Keratinocyte (primary cell): ENCODE data around the gene EPHB4. TPM values are rescaled to one million over a fixed set of nuclear protein-coding genes. Genes with fewer than 3 reads are reported as not detected.

Experiments used
- DNase-seq: peaks from one replicate; pipeline ENCODE4 v3.0.0-alpha.2; 2011; ENCODE audit warnings: low read depth, missing footprints, low spot score
- FAIRE-seq: peaks from 2 replicates; lab custom pipeline; 2011; peaks lifted over from hg19 to GRCh38; lab: Jason Lieb, UNC
- H2AFZ ChIP-seq: 2 replicates; pipeline ENCODE4 v1.6.0; 2012; ENCODE audit warnings: low read length, control low read depth, inconsistent platforms; ENCODE audit not compliant: control insufficient read depth
- H3K27ac ChIP-seq: 2 replicates; pipeline ENCODE4 v1.5.1; 2011; ENCODE audit warnings: low read length; ENCODE audit not compliant: control insufficient read depth, insufficient read depth
- H3K27me3 ChIP-seq: 3 replicates; pipeline ENCODE4 v1.6.0; 2011; ENCODE audit warnings: low read length; ENCODE audit not compliant: control insufficient read depth, insufficient read depth; ENCODE audit errors: extremely low read depth
- H3K36me3 ChIP-seq, 2 experiments: 2 replicates in 1 of 2; 3 replicates in 1 of 2; pipeline ENCODE4 v1.5.1; 2011; ENCODE audit warnings: low read length in 2 of 2, mild to moderate bottlenecking in 1 of 2; ENCODE audit not compliant: control insufficient read depth in 2 of 2, insufficient read depth in 2 of 2; ENCODE audit errors: extremely low read depth in 1 of 2
- H3K4me1 ChIP-seq: 3 replicates; pipeline ENCODE4 v1.5.1; 2011; ENCODE audit warnings: low read length; ENCODE audit not compliant: control insufficient read depth, insufficient read depth; ENCODE audit errors: extremely low read depth
- H3K4me2 ChIP-seq: 3 replicates; pipeline ENCODE4 v1.6.0; 2011; ENCODE audit warnings: low read depth, low read length; ENCODE audit not compliant: control insufficient read depth, insufficient read depth; ENCODE audit errors: extremely low read depth
- H3K4me3 ChIP-seq, 3 experiments: fragments of 200-600 bp in 1 of 3; sonication (generic) in 1 of 3; 2 replicates in 2 of 3; 3 replicates in 1 of 3; pipeline ENCODE4 v1.5.1; 2011 to 2016; ENCODE audit warnings: low read length in 3 of 3, mild to moderate bottlenecking in 3 of 3, control low read depth in 2 of 3, inconsistent platforms in 1 of 3, low read depth in 1 of 3, mixed read lengths in 1 of 3, mixed run types in 1 of 3, moderate library complexity in 1 of 3; ENCODE audit not compliant: control insufficient read depth in 2 of 3, insufficient read depth in 2 of 3; ENCODE audit errors: extremely low read depth in 1 of 3
- H3K79me2 ChIP-seq: 2 replicates; pipeline ENCODE4 v1.6.0; 2012; ENCODE audit warnings: low read length; ENCODE audit not compliant: control insufficient read depth, insufficient read depth
- H3K9ac ChIP-seq: 3 replicates; pipeline ENCODE4 v1.6.0; 2011; ENCODE audit warnings: low read length; ENCODE audit not compliant: control insufficient read depth, insufficient read depth; ENCODE audit errors: extremely low read depth
- H3K9me1 ChIP-seq: 3 replicates; pipeline ENCODE4 v1.6.0; 2011; ENCODE audit warnings: low read length; ENCODE audit not compliant: control insufficient read depth, insufficient read depth; ENCODE audit errors: extremely low read depth
- H3K9me3 ChIP-seq: 2 replicates; pipeline ENCODE4 v1.5.1; 2012; ENCODE audit warnings: low read depth, low read length; ENCODE audit not compliant: control insufficient read depth
- H4K20me1 ChIP-seq: 3 replicates; pipeline ENCODE4 v1.6.0; 2011; ENCODE audit warnings: low read length; ENCODE audit not compliant: control insufficient read depth, insufficient read depth; ENCODE audit errors: extremely low read depth
- EZH2 ChIP-seq: IDR thresholded peaks from one replicate; pipeline ENCODE4 v1.6.1; 2012; ENCODE audit warnings: inconsistent platforms, mild to moderate bottlenecking, low read length, moderate library complexity
- dilution Hi-C: fragments of 300-500 bp; cut with MboI; formaldehyde crosslinking; loops from one replicate; pipeline ENCODE4 v1.7.0; 2020; ENCODE audit warnings: low sequenced_read_pairs; ENCODE audit not compliant: extremely low pct_ligation_motif_present
- polyA plus RNA-seq, 5 experiments: library from polyadenylated mRNA; depleted of rRNA in 3 of 5; stranded (reverse) in 3 of 5; stranded (forward) in 1 of 5; unstranded in 1 of 5; fragments of >200 nt; gene quantifications; 1 replicate in 1 of 5; 2 replicates in 3 of 5; 3 replicates in 1 of 5; pipeline versions ENCODE4 v1.2.1 to v1.2.3, GENCODE V29; 2011 to 2012; ENCODE audit warnings: missing spikeins in 2 of 5, low read depth in 1 of 5, low replicate concordance in 1 of 5
- TF ChIP-seq, protein P1 (sequence below), 3 experiments: IDR thresholded peaks in 1 of 3; conservative IDR thresholded peaks in 1 of 3; optimal IDR thresholded peaks in 1 of 3; 2 replicates in 2 of 3; 3 replicates in 1 of 3; pipeline versions ENCODE3 to v1.5.1; 2011; ENCODE audit warnings: low read length in 3 of 3, mild to moderate bottlenecking in 3 of 3, moderate library complexity in 2 of 3, control low read depth in 1 of 3, inconsistent platforms in 1 of 3; ENCODE audit not compliant: insufficient read depth in 2 of 3; ENCODE audit errors: extremely low read depth in 1 of 3

EPHB4 gene
- polyA plus RNA-seq, 1 donor (not counting 4 experiments of a cell fraction or from before 2014, with no cell fraction given): 61.4 TPM

DNA sequence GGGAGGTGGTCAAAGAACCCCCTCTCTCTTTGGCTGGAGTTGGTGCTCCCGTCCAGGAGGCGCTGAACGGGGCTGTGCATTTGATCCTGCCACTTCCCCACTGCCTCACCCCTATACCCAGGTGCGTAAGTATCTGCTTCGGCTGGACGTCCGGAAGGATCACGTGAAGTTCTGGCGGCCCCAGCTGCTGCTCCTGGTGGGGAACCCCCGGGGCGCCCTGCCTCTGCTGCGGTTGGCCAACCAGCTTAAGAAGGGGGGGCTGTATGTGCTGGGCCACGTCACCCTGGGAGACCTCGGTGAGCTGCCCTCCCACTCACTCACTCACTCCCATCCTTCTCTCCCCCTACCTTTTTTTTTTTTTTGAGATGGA, 34.3 kb upstream of the EPHB4 start:
- FAIRE-seq: no peak

DNA sequence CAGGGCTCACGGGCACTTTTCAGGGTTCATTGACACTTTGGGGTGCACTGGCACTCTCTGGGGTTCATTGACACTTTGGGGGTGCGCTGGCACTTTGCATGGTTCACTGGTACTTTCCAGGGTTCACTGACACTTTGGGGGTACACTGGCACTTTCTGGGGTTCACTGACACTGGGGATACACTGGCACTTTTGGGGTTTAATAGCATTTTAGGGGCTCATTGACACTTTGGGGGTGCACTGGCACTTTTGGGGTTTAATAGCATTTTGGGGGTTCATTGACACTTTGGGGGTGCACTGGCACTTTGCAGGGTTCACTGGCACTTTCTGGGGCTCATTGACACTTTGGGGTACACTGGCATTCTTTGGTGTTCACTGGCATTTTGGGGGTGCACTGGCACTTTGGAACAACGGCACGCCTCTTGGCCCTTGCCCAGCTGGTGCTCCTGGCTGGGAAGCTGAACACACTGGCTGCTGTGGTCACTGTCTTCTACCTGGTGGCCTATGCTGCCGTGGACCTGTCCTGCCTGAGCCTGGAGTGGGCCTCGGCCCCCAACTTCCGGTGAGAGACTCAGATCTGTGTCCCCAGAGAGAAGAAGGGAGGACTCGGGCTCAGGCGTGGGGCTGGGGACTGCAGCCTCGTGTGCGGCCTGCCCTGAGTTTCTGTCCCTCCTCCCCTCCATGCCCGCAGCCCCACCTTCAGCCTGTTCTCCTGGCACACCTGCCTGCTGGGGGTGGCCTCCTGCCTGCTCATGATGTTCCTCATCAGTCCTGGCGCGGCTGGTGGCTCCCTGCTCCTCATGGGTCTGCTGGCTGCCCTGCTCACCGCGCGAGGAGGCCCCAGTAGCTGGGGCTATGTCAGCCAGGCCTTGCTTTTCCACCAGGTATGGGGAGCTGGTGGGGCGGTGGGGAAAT, 33.6 kb upstream of the EPHB4 start:
- DNase-seq: no peak
- dilution Hi-C loops: no loop called here
- Histone ChIP-seq H3K27me3 (no peaks in the 10 kb centered on the region), H2AFZ (no peak overlapping the region), H3K9me3 (no peaks in the 10 kb centered on the region), H3K4me3 (no peak overlapping the region), H3K4me1 (peaks cover 11% of the 10 kb centered on the region), H3K9ac (no peak overlapping the region), H3K9me1 (no peaks in the 10 kb centered on the region), H3K79me2 (peaks cover 3% of the 10 kb centered on the region), H4K20me1 (no peaks in the 10 kb centered on the region), H3K36me3 (peaks cover 18 to 28% of the 10 kb centered on the region in 2 experiments), H3K4me2 (no peak overlapping the region), H3K27ac (no peak overlapping the region)
- no peak for TF ChIP-seq EZH2
- TF ChIP-seq, protein P1, sequence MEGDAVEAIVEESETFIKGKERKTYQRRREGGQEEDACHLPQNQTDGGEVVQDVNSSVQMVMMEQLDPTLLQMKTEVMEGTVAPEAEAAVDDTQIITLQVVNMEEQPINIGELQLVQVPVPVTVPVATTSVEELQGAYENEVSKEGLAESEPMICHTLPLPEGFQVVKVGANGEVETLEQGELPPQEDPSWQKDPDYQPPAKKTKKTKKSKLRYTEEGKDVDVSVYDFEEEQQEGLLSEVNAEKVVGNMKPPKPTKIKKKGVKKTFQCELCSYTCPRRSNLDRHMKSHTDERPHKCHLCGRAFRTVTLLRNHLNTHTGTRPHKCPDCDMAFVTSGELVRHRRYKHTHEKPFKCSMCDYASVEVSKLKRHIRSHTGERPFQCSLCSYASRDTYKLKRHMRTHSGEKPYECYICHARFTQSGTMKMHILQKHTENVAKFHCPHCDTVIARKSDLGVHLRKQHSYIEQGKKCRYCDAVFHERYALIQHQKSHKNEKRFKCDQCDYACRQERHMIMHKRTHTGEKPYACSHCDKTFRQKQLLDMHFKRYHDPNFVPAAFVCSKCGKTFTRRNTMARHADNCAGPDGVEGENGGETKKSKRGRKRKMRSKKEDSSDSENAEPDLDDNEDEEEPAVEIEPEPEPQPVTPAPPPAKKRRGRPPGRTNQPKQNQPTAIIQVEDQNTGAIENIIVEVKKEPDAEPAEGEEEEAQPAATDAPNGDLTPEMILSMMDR (optimal IDR thresholded peaks at IDR 0.05 in 1 of 3, IDR thresholded peaks at IDR 0.05 in 1 of 3, conservative IDR thresholded peaks at IDR 0.05 in 1 of 3; ENCODE audit: extremely low read depth in 1 of 3, insufficient read depth in 2 of 3, low read length in 3 of 3): no peak
- FAIRE-seq: no peak

More for the DNA sequence above, 34.3 kb upstream of the EPHB4 start:
- Histone ChIP-seq H3K4me1 (peaks cover 16% of the 10 kb centered on the region), H3K9ac (no peak overlapping the region), H2AFZ (no peak overlapping the region), H3K27ac (no peak overlapping the region), H3K36me3 (peaks cover 16 to 28% of the 10 kb centered on the region in 2 experiments), H3K9me1 (no peaks in the 10 kb centered on the region), H3K4me3 (no peak overlapping the region), H3K9me3 (no peaks in the 10 kb centered on the region), H3K27me3 (no peaks in the 10 kb centered on the region), H3K79me2 (peaks cover 3% of the 10 kb centered on the region), H4K20me1 (no peaks in the 10 kb centered on the region), H3K4me2 (no peak overlapping the region)
- no peak for TF ChIP-seq EZH2
- TF ChIP-seq, protein P1 (optimal IDR thresholded peaks at IDR 0.05 in 1 of 3, IDR thresholded peaks at IDR 0.05 in 1 of 3, conservative IDR thresholded peaks at IDR 0.05 in 1 of 3; ENCODE audit: extremely low read depth in 1 of 3, insufficient read depth in 2 of 3, low read length in 3 of 3): no peak
- dilution Hi-C loops: no loop called here
- DNase-seq: no peak
